SJCRH30 (cell line): ENCODE measurements around the gene SCD. TPM values are rescaled to one million over a fixed set of nuclear protein-coding genes. Genes with fewer than 3 reads are reported as not detected.

ENCODE experiments used
- DNase-seq, 2 experiments: peaks; one replicate each; pipeline ENCODE4 v3.0.0-alpha.2; 2015 to 2020
- H3K27ac ChIP-seq: fragments of 250-450 bp; sonication (Bioruptor Pico); 2 replicates; pipeline ENCODE4 v1.5.1; 2020; ENCODE audit warnings: mild to moderate bottlenecking, moderate library complexity
- H3K27me3 ChIP-seq: fragments of 250-450 bp; sonication (Bioruptor Pico); 2 replicates; pipeline ENCODE4 v1.5.1; 2020; ENCODE audit warnings: mild to moderate bottlenecking, moderate library complexity
- H3K36me3 ChIP-seq: fragments of 250-450 bp; sonication (Bioruptor Pico); 2 replicates; pipeline ENCODE4 v1.5.1; 2020; ENCODE audit warnings: mild to moderate bottlenecking, moderate library complexity
- H3K4me1 ChIP-seq: fragments of 250-450 bp; sonication (Bioruptor Pico); 2 replicates; pipeline ENCODE4 v1.5.1; 2020; ENCODE audit warnings: mild to moderate bottlenecking, moderate library complexity
- H3K4me3 ChIP-seq: fragments of 250-450 bp; sonication (Bioruptor Pico); 2 replicates; pipeline ENCODE4 v1.5.1; 2020; ENCODE audit warnings: mild to moderate bottlenecking, moderate library complexity
- H3K9me3 ChIP-seq: fragments of 250-450 bp; sonication (Bioruptor Pico); replicated peaks from 2 replicates; pipeline ENCODE4 v1.5.1; 2020; ENCODE audit warnings: mild to moderate bottlenecking, moderate library complexity
- total RNA-seq: library from RNA; depleted of rRNA; stranded (reverse); fragments of >200 nt; shearing (Covaris generic); gene quantifications from 2 replicates; pipeline ENCODE4 v1.2.3, GENCODE V29; 2014

Gene SCD
- total RNA-seq, 1 experiment from 2014 or later = 427 TPM

GRCh38 chr10:100328198-100328597 lies 18.8 kb upstream of the SCD start:
- Histone ChIP-seq H3K27ac (no peak overlapping the region), H3K27me3 (no peaks in the 10 kb centered on the region; the same call in 1 of the 2 replicates), H3K4me1 (no peaks in the 10 kb centered on the region), H3K36me3 (no peaks in the 10 kb centered on the region), H3K9me3 (no peaks in the 10 kb centered on the region), H3K4me3 (no peak overlapping the region)
- DNase-seq = no peak

GRCh38 chr10:100330079-100330478 lies 17.0 kb upstream of the SCD start, which contains the start of gene PKD2L1:
Gene PKD2L1 (minus strand): TSS chr10:100330228. CDS start chr10:100330103, 125 bp downstream.
- no peak for DNase-seq
- H3K27ac ChIP-seq = no peak within 1 kb of the TSS
- no peaks in the 10 kb centered on the region for H3K9me3 ChIP-seq
- H3K4me1 ChIP-seq = no peaks in the 10 kb centered on the region
- no peaks in the 10 kb centered on the region for H3K36me3 ChIP-seq
- no peaks in the 10 kb centered on the region; the same call in 1 of the 2 replicates for H3K27me3 ChIP-seq
- H3K4me3 ChIP-seq = no peak within 1 kb of the TSS

DNA sequence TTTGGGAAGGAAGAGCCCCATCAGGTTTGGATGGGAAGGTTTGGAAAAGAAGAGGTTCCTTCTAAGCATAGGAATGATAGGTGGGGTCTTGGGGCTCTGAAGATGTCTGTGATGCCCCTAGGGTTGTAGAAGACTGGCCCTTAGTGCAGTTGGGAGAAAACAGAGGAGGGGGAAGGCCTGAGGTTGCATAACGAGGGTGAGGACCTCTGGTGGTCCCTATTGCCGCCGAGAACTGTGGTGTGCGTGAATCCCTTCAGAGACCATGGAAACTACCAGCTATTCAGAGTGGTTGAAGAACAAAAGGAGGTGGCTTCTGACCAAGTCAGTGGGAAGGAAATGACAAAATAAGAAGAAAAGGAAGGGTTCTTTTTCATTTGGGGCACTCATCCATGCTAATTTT lies 13.9 kb upstream of the SCD start:
- no peaks in the 10 kb centered on the region for H3K9me3 ChIP-seq
- DNase-seq = no peak
- H3K4me3 ChIP-seq = no peak overlapping the region
- no peak overlapping the region for H3K27ac ChIP-seq
- no peaks in the 10 kb centered on the region for H3K4me1 ChIP-seq
- no peaks in the 10 kb centered on the region for H3K36me3 ChIP-seq
- no peaks in the 10 kb centered on the region for H3K27me3 ChIP-seq

GRCh38 chr10:100333661-100334440 lies 13.2 kb upstream of the SCD start:
- no peaks in the 10 kb centered on the region for H3K9me3 ChIP-seq
- no peak overlapping the region for H3K27ac ChIP-seq
- no peak for DNase-seq
- no peaks in the 10 kb centered on the region for H3K4me1 ChIP-seq
- H3K27me3 ChIP-seq = no peaks in the 10 kb centered on the region
- H3K4me3 ChIP-seq = no peak overlapping the region
- no peaks in the 10 kb centered on the region for H3K36me3 ChIP-seq

- H3K36me3 ChIP-seq = no peaks in the 10 kb centered on the region
- no peak overlapping the region for H3K4me3 ChIP-seq
- no peak for DNase-seq
- no peaks in the 10 kb centered on the region for H3K4me1 ChIP-seq
- no peak overlapping the region for H3K27ac ChIP-seq
- H3K27me3 ChIP-seq = no peaks in the 10 kb centered on the region; the same call in 1 of the 2 replicates
- H3K9me3 ChIP-seq = no peaks in the 10 kb centered on the region
Measured at GRCh38 chr10:100334762-100335161, 12.3 kb upstream of the SCD start.

DNA sequence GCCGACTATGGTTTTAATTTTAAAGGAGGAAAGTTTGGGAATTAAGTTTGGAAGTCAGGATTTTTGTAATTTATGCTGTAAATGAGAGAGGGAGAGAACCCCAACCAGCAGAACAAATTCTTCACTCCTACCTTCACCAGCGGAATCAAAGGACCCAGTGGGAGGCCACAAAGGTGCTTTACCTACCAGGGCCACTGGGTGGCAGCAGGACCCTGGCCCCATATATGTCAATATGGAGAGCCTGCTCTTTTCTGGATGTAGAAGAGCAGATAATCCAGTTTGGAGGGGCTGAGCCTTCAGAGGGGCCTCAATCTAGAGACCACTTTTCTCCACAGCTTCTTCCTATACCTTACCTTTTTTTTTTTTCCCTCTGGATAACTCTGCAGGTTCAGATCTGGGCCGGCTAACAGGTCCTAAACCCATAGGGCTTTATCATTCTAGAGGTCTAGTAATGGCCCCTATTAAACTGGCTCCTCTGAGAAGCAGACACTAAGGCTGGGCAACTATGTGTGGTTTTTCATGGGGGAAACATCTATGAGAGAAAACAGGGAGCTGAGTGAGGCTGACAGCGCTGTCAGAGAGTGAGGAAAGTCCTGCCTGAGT lies 8.5 kb upstream of the SCD start:
- DNase-seq = peak; percentile 69 to 86
- Histone ChIP-seq H3K4me1 (0 out of 2 replicates have a peak, but pooled peaks cover 3% of the 10 kb centered on the region), H3K9me3 (no peaks in the 10 kb centered on the region), H3K27ac (no peak overlapping the region), H3K4me3 (no peak overlapping the region), H3K27me3 (no peaks in the 10 kb centered on the region; the same call in none of the 2 replicates), H3K36me3 (no peaks in the 10 kb centered on the region)

- H3K4me1 ChIP-seq = 0 out of 2 replicates have a peak, but pooled peaks cover 3% of the 10 kb centered on the region
- H3K4me3 ChIP-seq = no peak overlapping the region
- no peak for DNase-seq
- H3K27ac ChIP-seq = no peak overlapping the region
- no peaks in the 10 kb centered on the region for H3K9me3 ChIP-seq
- no peaks in the 10 kb centered on the region for H3K36me3 ChIP-seq
- H3K27me3 ChIP-seq = no peaks in the 10 kb centered on the region; the same call in none of the 2 replicates
Measured at GRCh38 chr10:100339236-100339635, 7.8 kb upstream of the SCD start.

- H3K4me3 ChIP-seq = no peak overlapping the region
- H3K36me3 ChIP-seq = no peaks in the 10 kb centered on the region
- no peaks in the 10 kb centered on the region for H3K9me3 ChIP-seq
- peaks cover 8% of the 10 kb centered on the region; the same call in 1 of the 2 replicates for H3K4me1 ChIP-seq
- H3K27ac ChIP-seq = no peak overlapping the region
- H3K27me3 ChIP-seq = no peaks in the 10 kb centered on the region; the same call in none of the 2 replicates
- peak; percentile 54 to 64 for DNase-seq
Measured at GRCh38 chr10:100340948-100341847, 5.8 kb upstream of the SCD start.

- DNase-seq = peak; percentile 70 to 81
- H3K9me3 ChIP-seq = no peaks in the 10 kb centered on the region
- no peak overlapping the region for H3K27ac ChIP-seq
- H3K36me3 ChIP-seq = no peaks in the 10 kb centered on the region
- no peaks in the 10 kb centered on the region; the same call in none of the 2 replicates for H3K27me3 ChIP-seq
- no peak overlapping the region for H3K4me3 ChIP-seq
- peaks cover 8% of the 10 kb centered on the region; the same call in 1 of the 2 replicates for H3K4me1 ChIP-seq
Measured at GRCh38 chr10:100341953-100342626, 4.9 kb upstream of the SCD start.

GRCh38 chr10:100342627-100342972 lies 4.4 kb upstream of the SCD start:
- H3K9me3 ChIP-seq = no peaks in the 10 kb centered on the region
- no peak for DNase-seq
- no peak overlapping the region for H3K27ac ChIP-seq
- H3K36me3 ChIP-seq = no peaks in the 10 kb centered on the region
- no peaks in the 10 kb centered on the region; the same call in none of the 2 replicates for H3K27me3 ChIP-seq
- no peak overlapping the region for H3K4me3 ChIP-seq
- peaks cover 8% of the 10 kb centered on the region; the same call in 1 of the 2 replicates for H3K4me1 ChIP-seq

- Histone ChIP-seq H3K27ac (no peak overlapping the region), H3K4me3 (no peak overlapping the region), H3K9me3 (no peaks in the 10 kb centered on the region), H3K4me1 (peaks cover 13% of the 10 kb centered on the region), H3K36me3 (peaks cover 14% of the 10 kb centered on the region), H3K27me3 (no peaks in the 10 kb centered on the region; the same call in none of the 2 replicates)
- DNase-seq = no peak
Measured at GRCh38 chr10:100344241-100344788, 2.7 kb upstream of the SCD start.

- H3K27ac ChIP-seq = peak overlapping the region; percentile 79
- DNase-seq = no peak
- peak overlapping the region; percentile 88 for H3K4me3 ChIP-seq
Measured at GRCh38 chr10:100345570-100346330, 1.3 kb upstream of the SCD start.

GRCh38 chr10:100346351-100346764 lies 675 bp upstream of the SCD start:
- no peaks in the 10 kb centered on the region; the same call in 1 of the 2 replicates for H3K27me3 ChIP-seq
- H3K4me3 ChIP-seq = peak overlapping the region; percentile 88
- H3K36me3 ChIP-seq = peaks cover 35% of the 10 kb centered on the region
- H3K9me3 ChIP-seq = no peaks in the 10 kb centered on the region
- H3K4me1 ChIP-seq = peaks cover 22% of the 10 kb centered on the region
- H3K27ac ChIP-seq = peak overlapping the region; percentile 79
- peak; percentile 84 to 88 for DNase-seq

More at GRCh38 chr10:100345570-100346330, 1.3 kb upstream of the SCD start:
- H3K4me1 ChIP-seq = peaks cover 23% of the 10 kb centered on the region
- no peaks in the 10 kb centered on the region for H3K9me3 ChIP-seq
- peaks cover 29% of the 10 kb centered on the region for H3K36me3 ChIP-seq
- no peaks in the 10 kb centered on the region; the same call in none of the 2 replicates for H3K27me3 ChIP-seq
